ENCODE measurements around the gene FRAT1.

The FRAT1 gene

DNA sequence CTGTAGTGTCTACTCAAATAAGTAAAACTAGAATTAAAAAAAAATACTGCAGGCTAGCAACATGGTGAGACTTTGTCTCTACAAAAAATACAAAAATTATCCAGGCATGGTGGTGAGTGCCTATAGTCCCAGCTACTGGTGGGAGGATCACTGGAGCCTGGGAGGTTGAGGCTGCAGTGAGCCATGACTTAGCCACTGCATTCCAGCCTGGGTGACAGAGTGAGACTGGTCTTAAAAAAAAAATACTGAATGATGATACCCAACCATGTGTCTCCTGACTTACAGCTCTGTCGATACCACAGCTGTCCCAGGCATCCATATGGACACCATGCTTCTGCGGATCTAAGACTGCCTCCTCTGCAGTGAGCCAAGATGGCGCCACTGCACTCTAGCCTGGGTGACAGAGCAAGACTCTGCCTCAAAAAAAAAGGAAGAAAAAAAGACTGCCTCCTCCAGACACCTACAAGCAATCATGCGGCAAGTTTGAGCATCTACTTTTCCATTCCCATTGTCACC, 7.9 kb upstream of the FRAT1 start:
- DNase-seq: no peak

DNA sequence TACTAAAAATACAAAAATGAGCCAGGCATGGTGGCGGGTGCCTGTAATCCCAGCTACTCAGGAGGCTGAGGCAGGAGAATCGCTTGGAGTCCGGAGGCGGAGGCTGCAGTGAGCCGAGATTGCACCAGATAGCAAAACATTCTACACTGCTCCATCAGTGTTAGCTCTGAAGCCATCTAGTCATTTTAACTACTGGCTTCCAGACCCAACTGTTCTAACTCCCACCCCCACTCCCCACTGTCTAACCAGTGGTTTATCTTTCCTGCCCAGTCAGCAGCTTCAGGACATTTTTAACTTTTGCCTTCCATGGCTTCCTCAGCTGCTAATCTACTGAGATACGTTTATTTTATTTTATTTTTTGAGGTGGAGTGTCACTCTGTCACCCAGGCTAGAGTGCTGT, 6.2 kb upstream of the FRAT1 start:
- DNase-seq: no peak

DNA sequence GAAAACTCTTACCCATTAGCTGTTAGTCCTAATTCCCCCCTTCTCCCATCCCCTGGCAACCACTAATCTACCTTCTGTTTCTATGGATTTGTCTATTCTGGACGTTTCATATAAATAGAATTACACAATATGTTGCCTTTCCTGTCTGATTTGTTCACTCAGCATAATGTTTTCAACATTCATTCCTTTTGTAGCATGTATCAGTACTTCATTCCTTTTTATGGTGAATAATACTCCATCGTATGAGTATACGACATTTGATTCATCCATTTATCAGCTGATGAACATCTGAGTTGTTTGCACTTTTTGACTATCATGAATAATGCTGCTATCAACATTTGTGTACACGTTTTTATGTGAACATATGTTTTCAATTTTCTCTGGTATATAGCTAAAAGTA, 4.4 kb upstream of the FRAT1 start:
- DNase-seq: no peak

- DNase-seq: peak; percentile 73
Measured at GRCh38 chr10:97319671-97320479, 804 bp downstream of the FRAT1 start.

- DNase-seq: peak; percentile 38
Measured at GRCh38 chr10:97320480-97321031, 1.5 kb downstream of the FRAT1 start.

GRCh38 chr10:97321032-97321803, 2.1 kb downstream of the FRAT1 start:
- peak; percentile 24 for DNase-seq

DNA sequence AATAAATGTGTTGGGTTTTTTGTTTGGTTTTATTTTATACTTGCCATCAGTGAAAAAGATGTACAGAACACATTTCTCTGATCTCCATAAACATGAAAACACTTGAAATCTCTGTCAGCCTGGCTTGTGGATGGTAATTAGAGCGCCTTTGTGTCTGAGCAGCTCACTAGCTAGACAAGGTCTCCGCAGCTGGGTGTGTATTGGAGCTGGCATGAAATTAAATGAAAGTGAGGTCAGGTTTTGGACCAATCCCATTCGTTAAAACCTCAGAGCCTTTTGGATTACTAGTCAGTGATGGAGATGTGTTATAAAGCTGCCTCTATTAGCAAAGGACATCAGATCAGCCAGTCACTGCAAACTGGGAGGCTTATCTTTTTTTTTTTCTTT, 2.7 kb downstream of the FRAT1 start:
- no peak for DNase-seq

DNA sequence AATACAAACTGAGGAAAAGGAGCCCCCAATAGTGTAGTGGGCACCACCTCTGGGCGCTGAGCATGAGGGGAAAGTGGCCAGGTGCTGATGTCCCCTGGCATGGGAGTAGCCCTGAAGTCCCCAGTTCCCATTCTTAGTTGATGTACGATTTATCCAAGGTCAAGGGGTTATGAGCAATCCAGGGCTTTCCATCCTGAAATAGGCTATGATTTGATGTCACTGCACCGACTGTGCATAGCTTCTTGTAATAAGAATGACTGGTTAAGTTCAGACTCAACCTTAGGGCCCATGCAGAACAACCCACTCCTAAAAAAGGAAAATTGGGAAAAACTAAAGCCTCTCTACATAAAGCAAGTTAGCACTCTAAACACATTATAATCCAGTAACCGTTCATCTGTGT, 4.4 kb downstream of the FRAT1 start:
- DNase-seq: no peak

DNA sequence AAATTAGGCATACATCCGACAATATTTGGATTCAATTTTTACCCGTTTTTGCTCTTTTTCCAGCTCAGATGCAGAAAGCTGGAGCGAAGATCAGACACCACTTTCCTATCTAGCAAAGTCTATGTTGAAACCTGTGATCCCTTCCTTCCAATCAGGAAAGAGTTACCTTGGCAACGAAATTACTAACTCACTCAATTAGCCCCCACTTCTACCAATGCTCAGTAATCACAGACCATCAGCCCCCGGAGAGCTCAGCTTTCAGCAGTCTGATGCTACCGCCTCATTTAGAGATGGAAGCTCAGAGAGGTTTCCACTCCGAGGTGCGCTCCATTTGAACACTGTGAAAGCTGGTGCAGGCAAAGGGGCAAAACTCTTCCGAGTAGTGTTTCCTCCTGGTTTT, 6.7 kb downstream of the FRAT1 start:
- no peak for DNase-seq

- no peak for DNase-seq
Measured at GRCh38 chr10:97327348-97328294, 8.6 kb downstream of the FRAT1 start.

- DNase-seq: peak; percentile 8
Measured at GRCh38 chr10:97328646-97329453, 9.8 kb downstream of the FRAT1 start.

- no peak for DNase-seq
Measured at GRCh38 chr10:97329766-97330165, 10.7 kb downstream of the FRAT1 start.

GRCh38 chr10:97331153-97331703, 12.2 kb downstream of the FRAT1 start:
- DNase-seq: no peak

GRCh38 chr10:97332591-97333350, 13.7 kb downstream of the FRAT1 start:
- DNase-seq: peak; percentile 14

GRCh38 chr10:97333351-97333600, 14.2 kb downstream of the FRAT1 start:
- DNase-seq: no peak

DNA sequence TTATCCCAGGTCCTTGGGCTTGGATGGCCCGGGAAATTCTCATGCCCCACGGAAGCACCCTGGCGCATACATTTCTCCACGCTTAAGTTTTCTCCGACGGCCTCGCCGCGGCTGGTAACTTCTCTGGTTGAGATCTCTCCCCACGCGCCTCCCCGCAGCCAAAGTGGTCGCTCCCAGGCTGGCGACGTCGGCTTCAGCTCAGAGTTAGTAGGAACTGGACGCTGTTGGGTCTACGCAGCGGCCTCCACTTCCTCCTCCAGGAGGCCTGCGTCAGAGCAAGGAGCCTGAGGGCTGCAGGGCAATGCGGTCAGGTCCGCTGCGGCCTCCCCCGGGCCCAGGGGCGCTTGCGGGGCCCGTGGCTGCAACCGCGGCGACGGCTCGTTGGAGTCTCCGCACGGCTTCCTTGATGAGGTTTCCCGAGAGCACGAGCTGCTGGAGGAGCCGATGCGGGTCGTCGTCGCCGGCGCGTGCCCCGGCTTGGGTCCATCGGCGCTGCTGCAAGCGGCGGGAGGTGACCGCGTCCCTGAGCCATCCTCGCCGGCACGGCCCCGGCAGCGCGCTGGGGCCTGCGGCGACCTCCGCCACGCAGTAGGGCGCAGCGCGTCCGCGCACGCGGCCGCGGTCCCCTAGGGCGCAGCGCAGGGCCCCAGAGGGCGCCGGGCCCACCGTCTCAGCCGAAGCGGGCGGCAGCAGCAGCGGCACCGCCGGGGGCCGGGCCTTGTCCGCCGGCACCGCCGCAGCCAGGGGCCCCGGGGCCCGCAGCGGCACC, 14.7 kb downstream of the FRAT1 start:
- peak; percentile 61 for DNase-seq

DNA sequence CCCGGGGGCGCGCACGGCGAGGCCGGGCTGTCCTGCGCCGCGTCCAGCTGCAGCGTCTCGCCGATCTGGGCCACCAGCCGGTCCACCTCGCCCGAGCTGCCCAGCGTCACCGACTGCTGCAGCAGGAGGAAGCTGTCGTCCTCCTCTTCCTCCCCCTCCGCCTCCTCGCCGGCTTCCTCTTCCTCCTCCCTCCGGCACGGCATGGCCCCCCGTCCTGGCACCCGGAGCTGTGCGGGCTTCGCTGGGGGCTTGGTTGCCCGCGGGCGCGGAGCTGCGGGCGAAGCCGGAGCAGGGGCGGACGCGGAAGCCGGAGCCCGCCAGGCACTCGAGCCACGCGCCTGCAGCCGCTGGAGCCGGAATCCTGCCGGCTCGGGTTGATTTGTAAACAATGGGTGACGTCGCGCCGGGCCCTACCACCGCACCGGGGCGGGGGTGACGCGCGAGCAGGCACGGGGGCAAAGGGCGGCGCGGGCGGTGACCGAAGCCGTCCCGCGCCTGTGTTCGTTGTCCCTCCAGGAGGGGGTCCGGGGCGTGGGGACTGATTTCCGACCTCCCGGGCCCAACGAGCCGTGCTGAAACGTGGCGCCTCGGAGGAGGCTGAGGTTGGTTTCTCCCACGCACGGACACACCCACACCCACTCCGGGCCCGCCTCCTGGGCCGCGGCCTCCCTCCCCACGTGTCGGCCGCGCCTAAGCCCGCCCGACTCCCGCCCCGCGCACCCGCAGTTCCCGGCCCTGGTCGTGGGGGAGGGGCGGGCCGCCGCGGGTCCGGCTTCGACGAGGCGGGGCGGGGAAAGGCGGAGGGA, 15.5 kb downstream of the FRAT1 start, which contains the start of gene FRAT2:
Gene FRAT2, minus strand, starts transcription at position 360 of the 806 bp plus-strand sequence. Its CDS starts 157 bp downstream, at position 203.
- DNase-seq: peak; percentile 89

GRCh38 chr10:97335188-97335619, 16.1 kb downstream of the FRAT1 start:
- DNase-seq: no peak

GRCh38 chr10:97336006-97336405, 16.9 kb downstream of the FRAT1 start:
- no peak for DNase-seq
